NCI-H146 (cell line): ENCODE data around the gene TBC1D24.
"Not testable (repeated sequence)": the region's sequence is repeated elsewhere in the genome, so short reads cannot be mapped to it uniquely, and the experiment has no call there.

Experiments
- DNase-seq: peaks from one replicate; lab custom pipeline; 2025; lab: John Stamatoyannopoulos, UW

The TBC1D24 gene

DNA sequence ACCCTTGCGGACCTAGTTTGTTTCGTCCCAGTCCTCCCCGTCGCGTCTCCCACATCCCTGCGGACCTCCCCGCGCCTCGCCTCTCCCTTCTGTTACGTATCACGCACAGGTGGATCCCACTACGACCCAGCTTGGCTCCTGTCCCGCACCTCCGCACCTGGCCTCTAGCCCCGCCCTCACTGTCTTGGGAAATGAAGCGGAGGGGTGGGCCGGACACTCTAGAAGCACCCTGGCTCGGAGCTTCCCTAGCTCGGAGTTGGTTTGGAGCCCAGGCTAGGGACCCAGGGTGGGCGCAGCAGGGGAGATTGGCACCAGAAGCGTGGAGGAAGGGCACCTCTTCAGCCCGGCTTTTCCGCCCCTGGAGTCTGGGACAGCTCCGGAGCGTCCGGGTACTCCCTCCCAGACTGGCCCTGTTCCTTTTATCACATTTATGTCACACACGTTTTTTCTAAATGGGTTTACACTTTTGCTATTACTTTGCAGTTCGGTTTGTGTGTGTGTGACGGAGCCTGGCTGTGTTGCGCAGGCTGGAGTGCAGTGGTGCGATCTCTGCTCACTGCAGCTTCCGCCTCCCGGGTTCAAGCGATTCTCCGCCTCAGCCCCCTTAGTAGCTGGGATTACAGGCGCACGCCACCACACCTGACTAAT lies 57.7 kb downstream of the TBC1D24 start:
- peak; percentile 83 for DNase-seq

DNA sequence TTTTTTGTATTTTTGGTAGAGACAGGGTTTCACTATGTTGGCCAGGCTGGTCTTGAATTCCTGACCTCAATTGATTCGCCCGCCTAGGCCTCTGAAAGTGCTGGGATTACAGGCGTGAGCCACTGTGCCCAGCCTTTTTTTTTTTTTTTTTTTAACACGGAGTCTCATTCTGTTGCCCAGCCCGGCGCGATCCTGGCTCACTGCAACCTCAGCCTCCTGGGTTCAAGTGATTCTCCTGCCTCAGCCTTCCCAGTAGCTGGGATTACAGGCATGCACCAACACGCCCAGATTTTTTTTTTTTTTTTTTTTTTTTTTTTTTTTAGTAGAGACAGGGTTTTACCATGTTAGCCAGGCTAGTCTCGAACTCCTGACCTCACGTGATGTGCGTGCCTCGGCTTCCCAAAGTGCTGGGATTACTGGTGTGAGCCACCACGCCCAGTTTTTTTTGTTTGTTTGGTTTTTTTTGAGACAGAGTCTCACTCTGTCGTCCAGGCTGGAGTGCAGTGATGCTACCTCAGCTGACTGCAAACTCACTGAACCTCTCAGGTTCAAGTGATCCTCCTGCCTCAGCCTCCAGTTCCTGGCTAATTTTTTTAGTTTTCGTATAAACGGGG lies 58.3 kb downstream of the TBC1D24 start:
- DNase-seq = not testable (repeated sequence)

DNA sequence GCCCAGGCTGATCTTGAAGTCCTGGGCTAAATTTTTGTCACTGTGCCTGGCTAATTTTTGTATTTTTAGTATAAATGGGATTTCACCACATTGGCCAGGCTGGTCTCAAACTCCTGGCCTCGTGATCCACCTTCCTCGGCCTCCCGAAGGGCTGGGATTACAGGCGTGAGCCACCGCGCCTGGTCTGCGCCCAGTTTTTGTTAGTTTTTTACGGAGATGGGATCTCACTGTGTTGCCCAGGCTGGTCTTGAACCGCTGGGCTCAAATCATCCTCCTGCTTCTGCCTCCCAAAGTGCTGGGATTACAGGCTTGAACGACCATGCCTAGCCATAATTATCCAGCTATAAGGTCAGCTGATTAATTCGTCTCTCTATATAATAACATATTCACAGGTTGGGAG lies 59.0 kb downstream of the TBC1D24 start:
- DNase-seq = no peak

DNA sequence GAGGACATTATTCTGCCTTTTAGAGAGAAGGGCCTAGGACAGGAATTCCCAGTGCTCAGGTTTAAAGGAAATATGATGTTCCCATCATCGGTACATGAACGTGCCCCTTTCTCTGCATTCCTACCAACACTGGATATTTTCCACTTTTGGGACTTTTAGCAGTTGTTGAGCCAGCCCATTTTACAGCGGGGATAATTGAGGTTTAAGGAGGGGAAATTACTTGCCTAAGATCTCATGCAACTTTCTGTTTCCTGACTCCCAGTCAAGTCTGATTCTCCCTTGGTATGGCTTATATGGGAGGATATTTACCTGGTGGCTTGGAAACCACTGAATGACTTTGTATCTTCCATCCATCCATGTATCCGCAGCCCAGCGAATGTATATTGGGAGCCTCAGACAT lies 59.4 kb downstream of the TBC1D24 start:
- DNase-seq = not testable (repeated sequence)

DNA sequence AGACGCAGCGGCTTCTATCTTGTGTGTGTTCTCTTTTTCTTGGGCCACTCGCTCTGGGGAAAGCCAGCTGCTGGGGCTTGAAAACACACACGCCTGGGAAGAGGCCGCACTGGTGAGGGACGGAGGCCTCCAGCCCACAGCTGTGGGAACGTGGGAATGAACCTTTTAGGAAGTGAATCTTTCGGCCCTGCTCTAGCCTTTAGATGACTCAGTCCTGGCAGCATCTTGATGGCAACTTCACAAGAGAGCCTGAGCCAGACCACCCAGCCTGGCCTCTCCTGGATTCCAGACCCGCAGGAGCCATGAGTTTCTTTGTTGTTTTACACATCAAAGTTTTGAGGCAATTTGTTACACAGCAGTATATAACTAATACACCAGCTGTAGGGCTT lies 60.7 kb downstream of the TBC1D24 start:
- DNase-seq = no peak

DNA sequence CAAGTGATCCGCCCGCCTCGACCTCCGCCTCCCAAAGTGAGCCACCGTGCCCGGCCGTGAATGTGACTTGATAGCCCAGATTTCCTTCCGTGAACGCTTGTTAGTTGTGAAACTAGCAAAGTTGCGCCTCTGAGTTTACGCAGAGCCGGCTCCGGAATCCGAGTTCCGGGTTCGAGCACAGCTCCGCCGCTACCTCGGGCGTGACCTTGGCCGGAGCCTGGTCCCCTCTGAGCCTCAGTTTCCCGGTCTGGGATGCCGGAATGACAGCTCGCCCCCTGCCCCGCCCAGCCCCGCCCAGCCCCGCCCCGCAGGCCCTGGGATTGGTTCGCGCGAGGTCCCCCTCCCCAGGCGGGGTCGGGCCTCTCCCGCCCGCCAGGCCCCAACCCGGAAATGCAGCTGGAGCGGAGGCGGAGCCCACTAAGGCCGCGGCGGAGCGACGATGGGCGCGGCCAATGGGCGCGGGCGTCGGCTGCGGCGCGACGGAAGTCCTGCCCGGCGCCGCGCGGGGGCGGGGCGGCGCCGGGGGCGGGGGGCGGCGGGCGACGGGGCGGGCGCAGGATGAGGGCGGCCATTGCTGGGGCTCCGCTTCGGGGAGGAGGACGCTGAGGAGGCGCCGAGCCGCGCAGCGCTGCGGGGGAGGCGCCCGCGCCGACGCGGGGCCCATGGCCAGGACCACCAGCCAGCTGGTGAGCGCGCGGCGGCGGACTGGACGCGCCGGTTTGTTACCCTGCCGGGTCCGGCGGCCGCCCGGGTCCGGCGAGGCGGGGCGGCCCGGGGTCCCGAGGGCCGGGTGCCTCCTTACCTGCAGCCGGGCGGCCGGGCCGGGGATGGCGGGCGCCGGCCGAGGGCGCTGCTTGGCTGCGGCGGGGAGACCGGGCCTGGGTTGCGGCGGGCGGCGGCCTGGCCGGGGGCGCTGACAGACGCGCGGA lies 62.8 kb downstream of the TBC1D24 start, which contains the start of gene PDPK1:
TSS of gene PDPK1 (plus strand) at position 571 of the 929 bp plus-strand sequence. CDS start at position 663, 92 bp downstream.
- DNase-seq = peak; percentile 96

DNA sequence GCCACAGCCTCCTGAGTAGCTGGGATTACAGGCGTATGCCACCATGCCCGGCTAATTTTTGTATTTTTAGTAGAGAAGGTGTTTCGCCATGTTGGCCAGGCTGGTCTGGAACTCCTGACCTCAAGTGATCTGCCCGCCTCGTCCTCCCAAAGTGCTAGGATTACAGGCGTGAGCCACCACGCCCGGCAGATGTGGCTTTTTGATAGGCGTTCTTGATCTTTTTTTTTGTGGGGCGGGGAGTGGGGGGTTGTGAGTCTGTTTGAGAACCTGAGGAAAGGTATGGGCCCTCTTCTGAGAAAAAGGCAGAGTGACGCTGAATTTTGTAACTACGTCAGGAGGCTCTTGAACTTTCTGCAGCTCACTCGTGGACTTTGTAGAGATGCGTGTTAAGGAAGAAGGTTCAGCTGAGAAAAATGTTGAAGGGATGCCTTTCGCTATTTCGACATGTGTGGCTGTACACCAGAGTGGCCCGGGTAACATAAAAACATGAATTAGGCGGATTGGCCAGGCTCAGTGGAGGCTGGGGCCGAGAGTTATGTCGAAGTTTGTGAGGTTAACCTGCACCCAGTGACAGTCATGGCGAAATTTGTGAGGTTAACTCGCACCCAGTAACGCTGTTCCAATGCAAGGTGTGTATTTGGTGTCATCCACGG lies 64.4 kb downstream of the TBC1D24 start:
- DNase-seq = not testable (repeated sequence)

DNA sequence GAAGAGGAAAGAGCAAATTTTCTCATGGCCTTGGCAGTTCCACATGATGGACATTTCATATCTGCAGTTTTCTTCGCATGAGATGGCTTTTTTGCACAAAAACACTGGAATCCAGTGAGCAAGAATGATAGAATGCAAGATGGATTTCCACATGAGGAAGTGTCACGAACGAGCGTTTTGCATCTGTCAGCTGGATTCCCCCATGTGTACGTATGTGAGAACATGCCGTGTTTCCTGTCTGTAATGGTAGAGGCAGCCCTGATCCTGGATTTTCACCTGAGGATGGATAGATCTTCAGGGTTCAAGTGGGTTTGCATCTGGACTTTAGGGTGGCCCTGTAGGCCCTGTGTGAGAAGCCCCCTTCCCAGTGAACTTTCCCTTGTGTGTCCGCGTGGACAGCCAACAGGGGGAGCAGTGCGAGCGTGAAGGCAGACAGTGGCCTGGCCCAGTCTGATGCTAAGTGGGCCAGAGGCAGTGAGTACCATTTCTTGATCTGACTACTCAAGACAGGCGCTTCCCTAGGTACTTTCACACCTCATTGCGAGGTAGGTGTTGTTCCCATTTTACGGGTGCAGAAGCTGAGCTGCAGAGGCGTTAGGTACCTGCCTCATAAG lies 65.0 kb downstream of the TBC1D24 start:
- DNase-seq = not testable (repeated sequence)

DNA sequence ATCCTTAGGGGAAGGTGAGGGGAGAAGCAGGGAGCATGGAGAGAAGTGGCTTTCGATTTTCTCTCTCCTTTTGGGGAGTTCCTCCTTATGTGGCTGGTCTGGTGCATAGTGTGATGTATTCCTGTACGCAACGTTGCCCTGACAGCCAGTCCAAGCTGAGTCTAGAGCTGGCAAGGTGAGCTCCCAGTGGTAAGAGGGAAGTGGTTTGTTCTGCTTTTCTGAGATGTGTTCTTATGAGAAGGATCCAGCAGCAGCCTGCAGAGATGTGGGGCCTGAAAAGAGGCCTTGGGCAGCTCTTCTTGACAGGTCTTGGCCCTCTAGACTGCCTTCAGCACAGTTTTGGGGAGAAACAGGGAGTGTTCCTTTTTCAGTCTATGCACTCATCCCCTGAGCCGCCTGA lies 66.0 kb downstream of the TBC1D24 start:
- not testable (repeated sequence) for DNase-seq

DNA sequence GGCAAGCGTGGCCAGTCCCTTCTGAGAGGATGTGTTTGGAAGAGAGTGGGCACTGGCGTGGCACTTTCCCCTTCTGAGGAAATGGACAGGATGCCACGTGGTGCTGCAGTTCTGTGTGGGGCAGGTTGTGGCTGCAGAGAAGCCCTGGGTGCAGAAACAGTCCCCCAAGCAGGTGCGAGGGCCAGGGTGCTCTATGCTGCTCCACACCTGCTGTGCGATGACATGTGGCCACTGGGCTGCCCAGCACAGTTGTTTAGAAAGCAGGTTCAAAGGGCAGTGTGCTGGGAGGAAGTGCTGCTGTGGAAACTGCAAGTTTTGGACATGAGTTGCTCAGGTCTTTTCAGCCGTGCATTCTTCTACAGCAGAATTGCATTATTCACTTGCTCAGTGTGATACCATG lies 66.5 kb downstream of the TBC1D24 start:
- DNase-seq = not testable (repeated sequence)

DNA sequence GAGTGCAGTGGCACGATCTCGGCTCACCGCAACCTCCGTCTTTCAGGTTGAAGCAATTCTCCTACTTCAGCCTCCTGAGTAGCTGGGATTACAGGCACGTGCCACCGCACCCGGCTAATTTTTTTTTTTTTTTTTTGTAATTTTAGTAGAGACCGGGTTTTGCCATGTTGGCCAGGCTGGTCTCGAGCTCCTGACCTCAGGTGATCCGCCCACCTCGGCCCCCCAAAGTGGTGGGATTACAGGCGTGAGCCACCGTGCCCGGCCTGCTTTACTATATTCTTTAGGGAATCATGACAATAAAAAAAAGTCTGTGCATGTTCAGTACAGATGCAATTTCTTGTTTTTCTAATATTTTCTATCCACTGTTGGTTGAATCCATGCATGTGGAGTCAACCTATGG lies 68.8 kb downstream of the TBC1D24 start:
- not testable (repeated sequence) for DNase-seq

DNA sequence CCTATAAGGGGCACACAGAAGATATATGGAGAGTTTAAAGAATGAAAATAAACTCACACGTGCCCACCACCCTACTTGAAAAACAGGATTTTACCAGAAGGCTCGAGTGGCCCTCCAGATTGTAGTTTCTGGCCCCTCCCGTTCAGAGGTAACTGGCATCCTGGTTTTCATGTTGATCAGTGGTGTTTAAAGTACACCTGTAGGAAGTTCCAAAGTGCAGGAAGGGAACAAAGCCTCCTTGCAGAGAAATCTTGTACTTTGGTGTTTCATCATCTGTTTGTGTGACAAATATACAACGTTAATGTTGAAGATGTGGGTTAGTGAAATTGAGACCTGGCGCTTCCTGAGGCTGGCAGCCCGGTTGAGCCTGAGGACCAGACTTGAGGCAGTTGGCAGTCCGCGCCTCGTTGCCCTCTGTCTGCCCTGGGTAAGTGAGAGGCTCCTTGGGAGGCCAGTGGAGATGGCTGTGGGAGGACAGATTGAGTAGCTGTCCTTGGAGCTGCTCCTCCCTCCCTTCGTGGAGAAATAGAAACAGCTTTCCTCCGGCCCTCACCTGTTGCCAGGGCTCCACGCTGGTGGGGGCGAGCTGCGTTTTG lies 75.5 kb downstream of the TBC1D24 start:
- not testable (repeated sequence) for DNase-seq

DNA sequence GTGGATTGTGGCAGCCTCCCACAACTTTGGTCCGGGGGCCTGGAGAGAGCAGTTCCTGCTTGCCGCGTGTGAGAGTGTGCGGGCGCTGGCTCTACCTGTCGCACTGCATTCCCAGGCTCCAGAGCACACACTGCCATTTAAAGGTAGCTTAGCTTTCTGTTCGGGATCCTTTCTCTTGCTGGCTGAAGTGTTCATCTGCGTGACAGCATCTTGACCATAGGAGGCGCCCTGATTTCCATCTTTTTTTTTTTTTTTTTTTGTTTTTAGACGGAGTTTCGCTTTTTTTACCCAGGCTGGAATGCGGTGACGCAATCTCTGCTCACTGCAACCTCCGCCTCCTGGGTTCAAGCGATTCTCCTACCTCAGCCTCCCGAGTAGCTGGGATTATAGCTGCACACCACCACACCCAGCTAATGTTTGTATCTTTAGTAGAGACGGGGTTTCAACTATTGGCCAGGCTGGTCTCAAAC lies 76.5 kb downstream of the TBC1D24 start:
- DNase-seq = not testable (repeated sequence)

DNA sequence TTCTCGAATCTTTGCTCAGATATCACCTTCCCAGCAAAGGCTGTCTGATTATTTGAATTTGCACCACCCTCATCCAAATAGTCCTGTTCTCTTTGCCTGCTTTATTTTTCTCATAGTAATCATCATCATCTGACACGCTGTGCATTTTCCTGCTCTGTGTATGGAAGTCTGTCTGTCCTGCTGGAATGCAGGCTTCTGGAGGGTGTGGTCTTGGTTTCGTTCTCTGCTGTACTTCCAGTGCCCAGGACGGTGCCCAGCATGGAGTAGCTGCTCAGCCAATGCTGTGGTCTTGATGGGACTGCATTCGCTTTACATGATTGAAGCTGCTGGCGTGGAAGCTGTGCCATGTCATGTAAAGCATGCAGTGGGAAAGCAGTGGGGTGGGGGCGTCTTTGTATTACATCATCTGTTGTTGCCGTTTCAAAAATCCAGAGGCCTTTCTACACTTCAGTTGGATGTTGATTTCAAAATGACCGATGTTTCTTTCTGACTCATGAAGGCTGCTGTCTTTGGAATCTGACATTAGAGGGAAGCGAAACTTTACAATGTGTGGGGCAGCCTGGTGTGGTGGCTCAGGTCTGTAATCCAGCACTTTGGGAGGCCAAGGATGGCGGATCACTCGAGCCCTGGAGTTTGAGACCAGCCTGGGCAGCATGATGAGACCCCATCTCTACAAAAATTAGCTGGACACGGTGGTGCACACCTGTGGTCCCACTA lies 79.9 kb downstream of the TBC1D24 start:
- not testable (repeated sequence) for DNase-seq
